GM23338 (cell line): ENCODE results near the gene FILIP1. TPM values are rescaled to one million over a fixed set of nuclear protein-coding genes. Genes with fewer than 3 reads are reported as not detected.
A peak's percentile ranks its signal among the peaks of the same experiment; 100 is the strongest.

ENCODE experiments used
- ATAC-seq: fragments of 200-7000 bp; cut with Tn5 transposase; 3 replicates; pipeline ENCODE4 v1.9.1; 2020
- DNase-seq: peaks from one replicate; pipeline ENCODE4 v3.0.0-alpha.2; 2015; ENCODE audit warnings: low spot score
- H2AFZ ChIP-seq: fragments of 200-600 bp; sonication (generic); 2 replicates; pipeline ENCODE4 v1.8.0; 2016; ENCODE audit warnings: antibody characterized with exemption, mild to moderate bottlenecking, moderate library complexity
- H3F3A ChIP-seq: fragments of 200-600 bp; sonication (generic); replicated peaks from 2 replicates; pipeline ENCODE4 v1.8.0; 2017; ENCODE audit warnings: antibody characterized with exemption, mixed run types, low read depth
- H3K27ac ChIP-seq: fragments of 200-600 bp; sonication (generic); 2 replicates; pipeline ENCODE4 v1.6.1; 2016; ENCODE audit warnings: low read depth
- H3K27me3 ChIP-seq: fragments of 200-600 bp; sonication (generic); 2 replicates; pipeline ENCODE4 v1.8.0; 2016; ENCODE audit warnings: mild to moderate bottlenecking, mixed run types, moderate library complexity; ENCODE audit not compliant: insufficient read depth
- H3K36me3 ChIP-seq: fragments of 200-600 bp; sonication (generic); 2 replicates; pipeline ENCODE4 v1.8.0; 2016; ENCODE audit warnings: mild to moderate bottlenecking; ENCODE audit not compliant: insufficient read depth
- H3K4me1 ChIP-seq: fragments of 200-600 bp; sonication (generic); 2 replicates; pipeline ENCODE4 v1.8.0; 2016; ENCODE audit warnings: mild to moderate bottlenecking, moderate library complexity; ENCODE audit not compliant: insufficient read depth
- H3K4me2 ChIP-seq: fragments of 200-600 bp; sonication (generic); 2 replicates; pipeline ENCODE4 v1.7.1; 2017; ENCODE audit warnings: mixed run types
- H3K4me3 ChIP-seq: fragments of 200-600 bp; sonication (generic); 2 replicates; pipeline ENCODE4 v1.6.1; 2016; ENCODE audit warnings: mixed run types
- H3K79me2 ChIP-seq: fragments of 200-600 bp; sonication (generic); replicated peaks from 2 replicates; pipeline ENCODE4 v1.8.0; 2017; ENCODE audit warnings: mild to moderate bottlenecking; ENCODE audit not compliant: insufficient read depth
- H3K9me2 ChIP-seq: fragments of 200-600 bp; sonication (generic); 2 replicates; pipeline ENCODE4 v1.8.0; 2017; ENCODE audit not compliant: insufficient read depth
- H4K20me1 ChIP-seq: fragments of 200-600 bp; sonication (generic); replicated peaks from 2 replicates; pipeline ENCODE4 v1.8.0; 2017; ENCODE audit warnings: mild to moderate bottlenecking; ENCODE audit not compliant: insufficient read depth
- H3K27ac Mint-ChIP-seq: 2 replicates; pipeline ENCODE4 v1.8.0; 2020; ENCODE audit warnings: inconsistent platforms, mild to moderate bottlenecking, moderate library complexity, mixed read lengths
- H3K27me3 Mint-ChIP-seq: 3 replicates; pipeline ENCODE4 v1.8.0; 2022; ENCODE audit warnings: low read depth, mild to moderate bottlenecking, moderate library complexity, mixed read lengths, inconsistent platforms; ENCODE audit not compliant: insufficient read depth, poor library complexity
- H3K36me3 Mint-ChIP-seq: 3 replicates; pipeline ENCODE4 v1.8.0; 2021; ENCODE audit warnings: low read depth, mild to moderate bottlenecking, inconsistent platforms, moderate library complexity, mixed read lengths
- H3K4me1 Mint-ChIP-seq: 3 replicates; pipeline ENCODE4 v1.8.0; 2020; ENCODE audit warnings: mild to moderate bottlenecking, inconsistent platforms, mixed read lengths
- H3K4me3 Mint-ChIP-seq: 3 replicates; pipeline ENCODE4 v1.8.0; 2021; ENCODE audit warnings: moderate library complexity, mild to moderate bottlenecking, inconsistent platforms, mixed read lengths
- H3K9me3 Mint-ChIP-seq: 3 replicates; pipeline ENCODE4 v1.8.0; 2020; ENCODE audit warnings: moderate library complexity, mild to moderate bottlenecking, inconsistent platforms, mixed read lengths
- CREB1 ChIP-seq: fragments of 250-450 bp; sonication (Bioruptor Pico); IDR thresholded peaks from 2 replicates; pipeline ENCODE4 v1.5.0; 2020; ENCODE audit warnings: low read depth, mild to moderate bottlenecking, moderate library complexity
- EZH2 ChIP-seq: fragments of 200-600 bp; sonication (generic); IDR thresholded peaks from one replicate; pipeline ENCODE4 v1.8.0; 2017; ENCODE audit warnings: antibody characterized with exemption, mild to moderate bottlenecking, low read depth; ENCODE audit not compliant: unreplicated experiment
- EZH2phosphoT487 ChIP-seq: fragments of 200-600 bp; sonication (generic); IDR thresholded peaks from one replicate; pipeline ENCODE4 v1.8.1; 2018; ENCODE audit warnings: antibody characterized with exemption; ENCODE audit not compliant: unreplicated experiment
- JUNB ChIP-seq: IDR thresholded peaks from one replicate; pipeline ENCODE4 v1.6.1; 2016; ENCODE audit warnings: antibody characterized with exemption; ENCODE audit not compliant: unreplicated experiment
- NANOG ChIP-seq: IDR thresholded peaks from 2 replicates; pipeline ENCODE4 v1.6.1; 2016; ENCODE audit warnings: antibody characterized with exemption, borderline replicate concordance
- POLR2AphosphoS5 ChIP-seq: IDR thresholded peaks from 2 replicates; pipeline ENCODE4 v1.6.1; 2016; ENCODE audit warnings: antibody characterized with exemption, low read depth
- STAT1 ChIP-seq: IDR thresholded peaks from one replicate; pipeline ENCODE4 v1.6.1; 2016; ENCODE audit warnings: antibody characterized with exemption; ENCODE audit not compliant: unreplicated experiment
- ZNF114 ChIP-seq: fragments of 250-450 bp; sonication (Bioruptor Pico); IDR thresholded peaks from 2 replicates; pipeline ENCODE4 v1.5.0; 2020; ENCODE audit warnings: mild to moderate bottlenecking, moderate library complexity
- ZNF331 ChIP-seq: fragments of 250-450 bp; sonication (Bioruptor Pico); IDR thresholded peaks from 2 replicates; pipeline ENCODE4 v1.5.0; 2020; ENCODE audit warnings: low read depth, mild to moderate bottlenecking, moderate library complexity
- polyA plus RNA-seq: library from polyadenylated mRNA; unstranded; fragments of >200 nt; fragmentation: Nextera tagmentation; extraction: Ambion mirVana; gene quantifications from 2 replicates; pipeline ENCODE4 v1.2.1, GENCODE V29; 2016
- total RNA-seq: library from RNA; depleted of rRNA; stranded (reverse); fragments of >200 nt; shearing (Covaris generic); gene quantifications from 2 replicates; pipeline ENCODE4 v1.2.3, GENCODE V29; 2014
- TF ChIP-seq, protein P1 (sequence below): IDR thresholded peaks from 2 replicates; pipeline ENCODE4 v1.6.1; 2016; ENCODE audit warnings: antibody characterized with exemption
- TF ChIP-seq, protein P2 (sequence below): fragments of 250-450 bp; sonication (Bioruptor Pico); IDR thresholded peaks from 2 replicates; pipeline ENCODE4 v1.5.0; 2020; ENCODE audit warnings: mild to moderate bottlenecking, moderate library complexity
- TF ChIP-seq, protein P3 (sequence below): IDR thresholded peaks from one replicate; pipeline ENCODE4 v1.6.1; 2018; ENCODE audit warnings: antibody characterized with exemption; ENCODE audit not compliant: unreplicated experiment
- TF ChIP-seq, protein P4 (sequence below), 2 experiments: fragments of 200-600 bp in 1 of 2; sonication (generic) in 1 of 2; conservative IDR thresholded peaks; 2 replicates each; pipeline versions ENCODE4 v1.5.1 to v1.6.1; 2016 to 2017; ENCODE audit warnings: antibody characterized with exemption in 2 of 2, low read depth in 2 of 2, mild to moderate bottlenecking in 2 of 2, moderate library complexity in 1 of 2

Gene FILIP1
- total and polyA plus RNA-seq, 2 experiments from 2014 or later: 3.7 to 6.4 TPM

DNA sequence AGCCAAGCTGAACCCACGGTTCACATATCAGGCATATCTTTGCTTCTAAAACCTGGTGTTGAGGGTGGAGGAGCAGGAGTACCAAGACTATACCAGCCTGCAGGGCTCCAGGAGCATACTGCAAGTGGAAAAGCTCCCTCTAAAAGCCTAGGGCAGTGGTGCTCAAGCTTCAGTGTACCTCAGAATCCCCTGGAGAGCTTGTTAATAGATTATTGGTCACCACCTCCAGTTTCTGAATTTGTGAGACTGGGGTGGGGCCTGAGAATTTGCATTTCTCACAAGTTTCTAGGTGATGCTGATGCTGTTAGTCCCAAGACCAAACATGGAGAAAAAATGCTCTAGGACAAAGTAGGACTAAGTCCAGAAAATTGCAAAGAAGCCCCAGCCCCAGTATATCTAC is 65.4 kb downstream of the FILIP1 start:
- Histone ChIP-seq H4K20me1 (no peaks in the 10 kb centered on the region), H3F3A (no peaks in the 10 kb centered on the region), H3K36me3 (no peaks in the 10 kb centered on the region), H3K4me3 (no peak overlapping the region), H3K27ac (no peak overlapping the region), H3K27me3 (no peaks in the 10 kb centered on the region), H3K4me2 (no peak overlapping the region), H3K79me2 (no peaks in the 10 kb centered on the region), H3K9me2 (peaks cover 6% of the 10 kb centered on the region), H3K4me1 (0 out of 2 replicates have a peak, but pooled peaks cover 8% of the 10 kb centered on the region), H2AFZ (peak overlapping the region; percentile 19; the same call in 1 of the 2 replicates)
- Mint-ChIP-seq H3K27me3 (no peaks in the 10 kb centered on the region), H3K9me3 (peaks cover 6% of the 10 kb centered on the region; the same call in 2 of the 3 replicates), H3K4me3 (no peak overlapping the region), H3K4me1 (peaks cover 7% of the 10 kb centered on the region), H3K27ac (no peak overlapping the region), H3K36me3 (no peaks in the 10 kb centered on the region)
- DNase-seq (no peak), ATAC-seq (no peak)
- TF ChIP-seq NANOG: no peak
- no peak for TF ChIP-seq EZH2
- no peak for TF ChIP-seq CREB1 (CRISPR knock-in tag)
- TF ChIP-seq ZNF114 (CRISPR knock-in tag): no peak
- no peak for TF ChIP-seq EZH2phosphoT487
- no peak for TF ChIP-seq ZNF331 (CRISPR knock-in tag)
- TF ChIP-seq, protein P1, sequence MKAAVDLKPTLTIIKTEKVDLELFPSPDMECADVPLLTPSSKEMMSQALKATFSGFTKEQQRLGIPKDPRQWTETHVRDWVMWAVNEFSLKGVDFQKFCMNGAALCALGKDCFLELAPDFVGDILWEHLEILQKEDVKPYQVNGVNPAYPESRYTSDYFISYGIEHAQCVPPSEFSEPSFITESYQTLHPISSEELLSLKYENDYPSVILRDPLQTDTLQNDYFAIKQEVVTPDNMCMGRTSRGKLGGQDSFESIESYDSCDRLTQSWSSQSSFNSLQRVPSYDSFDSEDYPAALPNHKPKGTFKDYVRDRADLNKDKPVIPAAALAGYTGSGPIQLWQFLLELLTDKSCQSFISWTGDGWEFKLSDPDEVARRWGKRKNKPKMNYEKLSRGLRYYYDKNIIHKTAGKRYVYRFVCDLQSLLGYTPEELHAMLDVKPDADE: no peak
- no peak for TF ChIP-seq POLR2AphosphoS5
- TF ChIP-seq, protein P2, sequence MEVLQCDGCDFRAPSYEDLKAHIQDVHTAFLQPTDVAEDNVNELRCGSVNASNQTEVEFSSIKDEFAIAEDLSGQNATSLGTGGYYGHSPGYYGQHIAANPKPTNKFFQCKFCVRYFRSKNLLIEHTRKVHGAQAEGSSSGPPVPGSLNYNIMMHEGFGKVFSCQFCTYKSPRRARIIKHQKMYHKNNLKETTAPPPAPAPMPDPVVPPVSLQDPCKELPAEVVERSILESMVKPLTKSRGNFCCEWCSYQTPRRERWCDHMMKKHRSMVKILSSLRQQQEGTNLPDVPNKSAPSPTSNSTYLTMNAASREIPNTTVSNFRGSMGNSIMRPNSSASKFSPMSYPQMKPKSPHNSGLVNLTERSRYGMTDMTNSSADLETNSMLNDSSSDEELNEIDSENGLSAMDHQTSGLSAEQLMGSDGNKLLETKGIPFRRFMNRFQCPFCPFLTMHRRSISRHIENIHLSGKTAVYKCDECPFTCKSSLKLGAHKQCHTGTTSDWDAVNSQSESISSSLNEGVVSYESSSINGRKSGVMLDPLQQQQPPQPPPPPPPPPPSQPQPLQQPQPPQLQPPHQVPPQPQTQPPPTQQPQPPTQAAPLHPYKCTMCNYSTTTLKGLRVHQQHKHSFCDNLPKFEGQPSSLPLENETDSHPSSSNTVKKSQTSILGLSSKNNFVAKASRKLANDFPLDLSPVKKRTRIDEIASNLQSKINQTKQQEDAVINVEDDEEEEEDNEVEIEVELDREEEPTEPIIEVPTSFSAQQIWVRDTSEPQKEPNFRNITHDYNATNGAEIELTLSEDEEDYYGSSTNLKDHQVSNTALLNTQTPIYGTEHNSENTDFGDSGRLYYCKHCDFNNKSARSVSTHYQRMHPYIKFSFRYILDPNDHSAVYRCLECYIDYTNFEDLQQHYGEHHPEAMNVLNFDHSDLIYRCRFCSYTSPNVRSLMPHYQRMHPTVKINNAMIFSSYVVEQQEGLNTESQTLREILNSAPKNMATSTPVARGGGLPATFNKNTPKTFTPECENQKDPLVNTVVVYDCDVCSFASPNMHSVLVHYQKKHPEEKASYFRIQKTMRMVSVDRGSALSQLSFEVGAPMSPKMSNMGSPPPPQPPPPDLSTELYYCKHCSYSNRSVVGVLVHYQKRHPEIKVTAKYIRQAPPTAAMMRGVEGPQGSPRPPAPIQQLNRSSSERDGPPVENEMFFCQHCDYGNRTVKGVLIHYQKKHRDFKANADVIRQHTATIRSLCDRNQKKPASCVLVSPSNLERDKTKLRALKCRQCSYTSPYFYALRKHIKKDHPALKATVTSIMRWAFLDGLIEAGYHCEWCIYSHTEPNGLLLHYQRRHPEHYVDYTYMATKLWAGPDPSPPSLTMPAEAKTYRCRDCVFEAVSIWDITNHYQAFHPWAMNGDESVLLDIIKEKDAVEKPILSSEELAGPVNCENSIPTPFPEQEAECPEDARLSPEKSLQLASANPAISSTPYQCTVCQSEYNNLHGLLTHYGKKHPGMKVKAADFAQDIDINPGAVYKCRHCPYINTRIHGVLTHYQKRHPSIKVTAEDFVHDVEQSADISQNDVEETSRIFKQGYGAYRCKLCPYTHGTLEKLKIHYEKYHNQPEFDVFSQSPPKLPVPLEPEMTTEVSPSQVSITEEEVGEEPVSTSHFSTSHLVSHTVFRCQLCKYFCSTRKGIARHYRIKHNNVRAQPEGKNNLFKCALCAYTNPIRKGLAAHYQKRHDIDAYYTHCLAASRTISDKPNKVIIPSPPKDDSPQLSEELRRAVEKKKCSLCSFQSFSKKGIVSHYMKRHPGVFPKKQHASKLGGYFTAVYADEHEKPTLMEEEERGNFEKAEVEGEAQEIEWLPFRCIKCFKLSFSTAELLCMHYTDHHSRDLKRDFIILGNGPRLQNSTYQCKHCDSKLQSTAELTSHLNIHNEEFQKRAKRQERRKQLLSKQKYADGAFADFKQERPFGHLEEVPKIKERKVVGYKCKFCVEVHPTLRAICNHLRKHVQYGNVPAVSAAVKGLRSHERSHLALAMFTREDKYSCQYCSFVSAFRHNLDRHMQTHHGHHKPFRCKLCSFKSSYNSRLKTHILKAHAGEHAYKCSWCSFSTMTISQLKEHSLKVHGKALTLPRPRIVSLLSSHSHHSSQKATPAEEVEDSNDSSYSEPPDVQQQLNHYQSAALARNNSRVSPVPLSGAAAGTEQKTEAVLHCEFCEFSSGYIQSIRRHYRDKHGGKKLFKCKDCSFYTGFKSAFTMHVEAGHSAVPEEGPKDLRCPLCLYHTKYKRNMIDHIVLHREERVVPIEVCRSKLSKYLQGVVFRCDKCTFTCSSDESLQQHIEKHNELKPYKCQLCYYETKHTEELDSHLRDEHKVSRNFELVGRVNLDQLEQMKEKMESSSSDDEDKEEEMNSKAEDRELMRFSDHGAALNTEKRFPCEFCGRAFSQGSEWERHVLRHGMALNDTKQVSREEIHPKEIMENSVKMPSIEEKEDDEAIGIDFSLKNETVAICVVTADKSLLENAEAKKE: no peak
- TF ChIP-seq, protein P3, sequence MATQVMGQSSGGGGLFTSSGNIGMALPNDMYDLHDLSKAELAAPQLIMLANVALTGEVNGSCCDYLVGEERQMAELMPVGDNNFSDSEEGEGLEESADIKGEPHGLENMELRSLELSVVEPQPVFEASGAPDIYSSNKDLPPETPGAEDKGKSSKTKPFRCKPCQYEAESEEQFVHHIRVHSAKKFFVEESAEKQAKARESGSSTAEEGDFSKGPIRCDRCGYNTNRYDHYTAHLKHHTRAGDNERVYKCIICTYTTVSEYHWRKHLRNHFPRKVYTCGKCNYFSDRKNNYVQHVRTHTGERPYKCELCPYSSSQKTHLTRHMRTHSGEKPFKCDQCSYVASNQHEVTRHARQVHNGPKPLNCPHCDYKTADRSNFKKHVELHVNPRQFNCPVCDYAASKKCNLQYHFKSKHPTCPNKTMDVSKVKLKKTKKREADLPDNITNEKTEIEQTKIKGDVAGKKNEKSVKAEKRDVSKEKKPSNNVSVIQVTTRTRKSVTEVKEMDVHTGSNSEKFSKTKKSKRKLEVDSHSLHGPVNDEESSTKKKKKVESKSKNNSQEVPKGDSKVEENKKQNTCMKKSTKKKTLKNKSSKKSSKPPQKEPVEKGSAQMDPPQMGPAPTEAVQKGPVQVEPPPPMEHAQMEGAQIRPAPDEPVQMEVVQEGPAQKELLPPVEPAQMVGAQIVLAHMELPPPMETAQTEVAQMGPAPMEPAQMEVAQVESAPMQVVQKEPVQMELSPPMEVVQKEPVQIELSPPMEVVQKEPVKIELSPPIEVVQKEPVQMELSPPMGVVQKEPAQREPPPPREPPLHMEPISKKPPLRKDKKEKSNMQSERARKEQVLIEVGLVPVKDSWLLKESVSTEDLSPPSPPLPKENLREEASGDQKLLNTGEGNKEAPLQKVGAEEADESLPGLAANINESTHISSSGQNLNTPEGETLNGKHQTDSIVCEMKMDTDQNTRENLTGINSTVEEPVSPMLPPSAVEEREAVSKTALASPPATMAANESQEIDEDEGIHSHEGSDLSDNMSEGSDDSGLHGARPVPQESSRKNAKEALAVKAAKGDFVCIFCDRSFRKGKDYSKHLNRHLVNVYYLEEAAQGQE: no peak
- no peak for TF ChIP-seq STAT1
- no peak for TF ChIP-seq JUNB
- TF ChIP-seq, protein P4, sequence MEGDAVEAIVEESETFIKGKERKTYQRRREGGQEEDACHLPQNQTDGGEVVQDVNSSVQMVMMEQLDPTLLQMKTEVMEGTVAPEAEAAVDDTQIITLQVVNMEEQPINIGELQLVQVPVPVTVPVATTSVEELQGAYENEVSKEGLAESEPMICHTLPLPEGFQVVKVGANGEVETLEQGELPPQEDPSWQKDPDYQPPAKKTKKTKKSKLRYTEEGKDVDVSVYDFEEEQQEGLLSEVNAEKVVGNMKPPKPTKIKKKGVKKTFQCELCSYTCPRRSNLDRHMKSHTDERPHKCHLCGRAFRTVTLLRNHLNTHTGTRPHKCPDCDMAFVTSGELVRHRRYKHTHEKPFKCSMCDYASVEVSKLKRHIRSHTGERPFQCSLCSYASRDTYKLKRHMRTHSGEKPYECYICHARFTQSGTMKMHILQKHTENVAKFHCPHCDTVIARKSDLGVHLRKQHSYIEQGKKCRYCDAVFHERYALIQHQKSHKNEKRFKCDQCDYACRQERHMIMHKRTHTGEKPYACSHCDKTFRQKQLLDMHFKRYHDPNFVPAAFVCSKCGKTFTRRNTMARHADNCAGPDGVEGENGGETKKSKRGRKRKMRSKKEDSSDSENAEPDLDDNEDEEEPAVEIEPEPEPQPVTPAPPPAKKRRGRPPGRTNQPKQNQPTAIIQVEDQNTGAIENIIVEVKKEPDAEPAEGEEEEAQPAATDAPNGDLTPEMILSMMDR (conservative IDR thresholded peaks at IDR 0.05; ENCODE audit: low read depth in 2 of 2): no peak
